Activated T-cell treated with anti-CD3 and anti-CD28 coated beads, Interleukin-2, amount 50 U/mL, for 24 hours (primary cell): ENCODE data around the gene PIGL.

Experiments
- DNase-seq: peaks from one replicate; pipeline ENCODE4 v3.0.0-alpha.2; 2020
- H3K27ac Mint-ChIP-seq: 2 replicates; pipeline ENCODE4 v1.8.0; 2020; ENCODE audit warnings: mild to moderate bottlenecking, mixed read lengths
- H3K27me3 Mint-ChIP-seq: 2 replicates; pipeline ENCODE4 v1.8.0; 2020; ENCODE audit warnings: mixed read lengths
- H3K36me3 Mint-ChIP-seq: 2 replicates; pipeline ENCODE4 v1.8.0; 2020; ENCODE audit warnings: low read depth, mixed read lengths
- H3K4me1 Mint-ChIP-seq: 2 replicates; pipeline ENCODE4 v1.8.0; 2020; ENCODE audit warnings: low read depth, mixed read lengths
- H3K4me3 Mint-ChIP-seq: 2 replicates; pipeline ENCODE4 v1.8.0; 2020; ENCODE audit warnings: mild to moderate bottlenecking, moderate library complexity, mixed read lengths
- H3K9me3 Mint-ChIP-seq: 2 replicates; pipeline ENCODE4 v1.8.0; 2020; ENCODE audit warnings: mixed read lengths

Gene PIGL

GRCh38 chr17:16247586-16247984, 30.6 kb downstream of the PIGL start:
- Mint-ChIP-seq H3K27ac (no peak overlapping the region), H3K4me1 (peaks cover 33% of the 10 kb centered on the region), H3K36me3 (peaks cover 53% of the 10 kb centered on the region), H3K9me3 (no peaks in the 10 kb centered on the region), H3K4me3 (no peak overlapping the region), H3K27me3 (no peaks in the 10 kb centered on the region)
- DNase-seq = no peak

- H3K9me3 Mint-ChIP-seq = no peaks in the 10 kb centered on the region
- no peak for DNase-seq
- peak overlapping the region; percentile 23 for H3K27ac Mint-ChIP-seq
- H3K27me3 Mint-ChIP-seq = no peaks in the 10 kb centered on the region
- peaks cover 17% of the 10 kb centered on the region for H3K4me1 Mint-ChIP-seq
- H3K36me3 Mint-ChIP-seq = peaks cover 63% of the 10 kb centered on the region
- H3K4me3 Mint-ChIP-seq = no peak overlapping the region
Measured at GRCh38 chr17:16250635-16251034, 33.6 kb downstream of the PIGL start.

DNA sequence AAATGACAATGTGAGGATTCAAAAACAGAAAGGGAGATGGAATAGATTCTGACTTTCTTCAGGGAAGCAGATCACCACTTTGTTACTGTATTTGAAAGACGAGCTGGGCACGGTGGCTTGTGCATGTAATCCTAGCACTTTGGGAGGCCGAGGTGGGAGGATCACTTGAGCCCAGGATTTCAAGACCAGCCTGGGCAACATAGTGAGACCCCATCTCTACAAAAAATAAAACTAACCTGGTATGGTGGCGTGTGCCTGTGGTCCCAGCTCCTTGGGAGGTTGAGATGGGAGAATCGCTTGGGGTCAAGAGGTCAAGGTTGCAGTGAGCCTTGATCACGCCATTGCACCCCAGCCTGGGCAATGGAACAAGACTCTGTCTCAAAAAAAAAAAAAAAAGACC, 34.0 kb downstream of the PIGL start:
- DNase-seq = no peak
- no peaks in the 10 kb centered on the region for H3K27me3 Mint-ChIP-seq
- H3K4me1 Mint-ChIP-seq = peaks cover 19% of the 10 kb centered on the region
- H3K4me3 Mint-ChIP-seq = no peak overlapping the region
- no peaks in the 10 kb centered on the region for H3K9me3 Mint-ChIP-seq
- H3K36me3 Mint-ChIP-seq = peaks cover 67% of the 10 kb centered on the region
- H3K27ac Mint-ChIP-seq = peak overlapping the region; percentile 23

GRCh38 chr17:16251556-16251955, 34.5 kb downstream of the PIGL start:
- H3K27me3 Mint-ChIP-seq = no peaks in the 10 kb centered on the region
- H3K4me1 Mint-ChIP-seq = peaks cover 19% of the 10 kb centered on the region
- H3K27ac Mint-ChIP-seq = peak overlapping the region; percentile 23
- no peaks in the 10 kb centered on the region for H3K9me3 Mint-ChIP-seq
- peaks cover 67% of the 10 kb centered on the region for H3K36me3 Mint-ChIP-seq
- H3K4me3 Mint-ChIP-seq = no peak overlapping the region
- DNase-seq = no peak

DNA sequence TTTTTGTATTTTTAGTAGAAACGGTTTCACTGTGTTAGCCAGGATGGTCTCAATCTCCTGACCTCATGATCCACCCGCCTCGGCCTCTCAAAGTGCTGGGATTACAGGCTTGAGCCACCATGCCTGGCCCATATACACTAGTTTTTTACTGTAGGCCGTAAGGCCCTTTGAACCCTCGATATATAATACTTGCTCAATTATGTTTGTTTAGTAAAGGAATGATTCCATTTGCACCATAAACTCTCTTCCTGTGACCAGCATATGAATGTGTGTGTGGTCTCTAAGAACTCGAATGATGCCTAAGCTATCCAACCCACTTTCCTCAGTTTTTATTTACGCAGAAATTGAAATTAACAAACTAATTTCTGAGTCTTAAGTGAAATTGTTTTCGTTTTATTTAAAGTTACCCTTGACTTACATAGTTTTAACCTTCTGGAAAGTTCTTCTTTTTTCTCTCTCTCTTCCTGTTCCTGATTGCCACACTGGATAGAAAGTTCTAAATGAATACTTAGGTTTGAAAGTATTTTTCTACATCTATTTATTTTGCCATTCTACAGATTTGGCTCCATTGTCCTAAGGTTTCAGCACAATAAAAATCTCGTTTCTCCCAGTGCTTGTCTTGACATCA, 37.9 kb downstream of the PIGL start:
- DNase-seq = no peak
- Mint-ChIP-seq H3K9me3 (no peaks in the 10 kb centered on the region), H3K27me3 (no peaks in the 10 kb centered on the region), H3K4me3 (no peak overlapping the region), H3K4me1 (peaks cover 16% of the 10 kb centered on the region), H3K27ac (no peak overlapping the region), H3K36me3 (peaks cover 58% of the 10 kb centered on the region)

DNA sequence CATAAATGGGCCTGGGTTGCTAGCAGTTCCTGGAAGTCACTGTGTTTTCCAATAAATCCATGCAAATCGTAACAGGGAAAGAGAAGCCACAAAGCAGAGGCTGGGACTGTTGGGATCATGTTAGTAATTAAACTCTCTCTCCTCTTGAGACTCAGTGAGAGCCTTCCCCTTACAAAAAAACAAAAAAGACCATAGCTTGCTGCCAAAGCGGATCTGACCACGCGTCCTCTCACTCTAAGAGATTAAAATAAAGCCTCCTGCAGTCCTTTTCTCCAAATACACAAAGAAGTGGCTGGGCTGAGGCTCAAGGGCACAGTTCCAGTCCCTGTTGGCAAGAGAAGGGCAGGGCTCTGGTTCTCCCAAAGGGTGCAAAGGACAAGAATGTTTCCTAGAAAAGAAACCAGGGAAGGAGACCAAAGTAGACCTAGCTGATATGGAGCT, 38.5 kb downstream of the PIGL start:
- H3K4me3 Mint-ChIP-seq = no peak overlapping the region
- no peaks in the 10 kb centered on the region for H3K27me3 Mint-ChIP-seq
- H3K4me1 Mint-ChIP-seq = peaks cover 13% of the 10 kb centered on the region
- H3K9me3 Mint-ChIP-seq = no peaks in the 10 kb centered on the region
- peaks cover 62% of the 10 kb centered on the region for H3K36me3 Mint-ChIP-seq
- no peak overlapping the region for H3K27ac Mint-ChIP-seq
- no peak for DNase-seq

GRCh38 chr17:16258901-16259300, 41.9 kb downstream of the PIGL start:
- no peaks in the 10 kb centered on the region for H3K9me3 Mint-ChIP-seq
- no peak overlapping the region for H3K4me3 Mint-ChIP-seq
- no peaks in the 10 kb centered on the region for H3K27me3 Mint-ChIP-seq
- H3K36me3 Mint-ChIP-seq = peaks cover 49% of the 10 kb centered on the region
- peaks cover 2% of the 10 kb centered on the region for H3K4me1 Mint-ChIP-seq
- no peak for DNase-seq
- H3K27ac Mint-ChIP-seq = no peak overlapping the region

DNA sequence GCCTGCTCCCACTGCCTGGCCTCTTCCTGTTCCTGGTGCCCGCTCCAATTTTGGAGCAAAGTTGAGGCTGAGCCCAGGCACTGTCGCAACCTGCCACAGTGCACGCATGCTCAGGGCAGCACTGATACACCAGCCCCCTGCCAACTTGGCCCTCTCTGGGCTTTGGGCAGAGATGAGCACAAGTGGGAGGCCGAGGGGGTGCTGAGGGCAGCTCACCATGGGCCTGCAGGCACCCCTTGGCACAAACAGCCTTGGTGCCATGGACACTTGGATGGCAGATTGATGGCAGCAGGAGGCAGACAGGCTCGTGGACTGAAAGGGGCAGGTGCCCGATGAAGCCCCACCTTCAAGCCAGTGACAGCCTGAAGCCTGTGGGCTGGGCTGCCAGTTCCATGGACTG, 42.9 kb downstream of the PIGL start:
- Mint-ChIP-seq H3K27me3 (no peaks in the 10 kb centered on the region), H3K4me1 (peaks cover 2% of the 10 kb centered on the region), H3K9me3 (no peaks in the 10 kb centered on the region), H3K36me3 (peaks cover 43% of the 10 kb centered on the region), H3K4me3 (no peak overlapping the region), H3K27ac (no peak overlapping the region)
- DNase-seq = no peak

GRCh38 chr17:16261049-16261448, 44.0 kb downstream of the PIGL start:
- DNase-seq = no peak
- Mint-ChIP-seq H3K27ac (no peak overlapping the region), H3K4me1 (peaks cover 2% of the 10 kb centered on the region), H3K36me3 (peaks cover 41% of the 10 kb centered on the region), H3K9me3 (no peaks in the 10 kb centered on the region), H3K27me3 (no peaks in the 10 kb centered on the region), H3K4me3 (no peak overlapping the region)

DNA sequence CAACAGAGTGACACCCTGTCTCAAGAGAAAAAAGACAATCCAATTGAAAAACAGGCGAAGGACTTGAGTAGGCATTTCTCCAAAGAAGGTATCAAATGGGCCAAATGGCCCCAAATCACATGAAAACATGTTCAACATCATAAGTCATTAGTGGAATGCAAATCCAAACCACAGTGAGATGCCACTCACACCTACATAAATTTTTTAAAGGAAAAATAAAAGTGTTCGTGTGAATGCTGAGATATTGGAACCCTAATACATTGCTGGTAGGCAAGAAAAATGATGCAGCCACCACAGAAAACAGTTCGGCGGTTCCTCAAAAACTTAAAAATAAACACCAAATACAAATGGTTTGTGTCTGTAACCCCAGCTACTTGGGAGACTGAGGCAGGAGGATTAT, 45.2 kb downstream of the PIGL start:
- H3K27me3 Mint-ChIP-seq = no peaks in the 10 kb centered on the region
- H3K36me3 Mint-ChIP-seq = peaks cover 42% of the 10 kb centered on the region
- no peak overlapping the region for H3K4me3 Mint-ChIP-seq
- H3K9me3 Mint-ChIP-seq = no peaks in the 10 kb centered on the region
- H3K4me1 Mint-ChIP-seq = peaks cover 9% of the 10 kb centered on the region
- no peak for DNase-seq
- H3K27ac Mint-ChIP-seq = no peak overlapping the region

GRCh38 chr17:16267174-16267573, 50.2 kb downstream of the PIGL start:
- Mint-ChIP-seq H3K27me3 (no peaks in the 10 kb centered on the region), H3K4me1 (peaks cover 27% of the 10 kb centered on the region), H3K27ac (peak overlapping the region; percentile 54), H3K4me3 (no peak overlapping the region), H3K36me3 (peaks cover 20% of the 10 kb centered on the region), H3K9me3 (no peaks in the 10 kb centered on the region)
- DNase-seq = no peak

GRCh38 chr17:16269658-16270057, 52.6 kb downstream of the PIGL start:
- Mint-ChIP-seq H3K27ac (peak overlapping the region; percentile 31), H3K9me3 (no peaks in the 10 kb centered on the region), H3K4me3 (no peak overlapping the region), H3K36me3 (peaks cover 29% of the 10 kb centered on the region), H3K4me1 (peaks cover 39% of the 10 kb centered on the region), H3K27me3 (no peaks in the 10 kb centered on the region)
- no peak for DNase-seq

- no peak overlapping the region for H3K27ac Mint-ChIP-seq
- peaks cover 7% of the 10 kb centered on the region for H3K9me3 Mint-ChIP-seq
- H3K4me3 Mint-ChIP-seq = no peak overlapping the region
- H3K36me3 Mint-ChIP-seq = peaks cover 37% of the 10 kb centered on the region
- no peaks in the 10 kb centered on the region for H3K27me3 Mint-ChIP-seq
- DNase-seq = no peak
- peaks cover 29% of the 10 kb centered on the region for H3K4me1 Mint-ChIP-seq
Measured at GRCh38 chr17:16272111-16272840, 55.3 kb downstream of the PIGL start.

DNA sequence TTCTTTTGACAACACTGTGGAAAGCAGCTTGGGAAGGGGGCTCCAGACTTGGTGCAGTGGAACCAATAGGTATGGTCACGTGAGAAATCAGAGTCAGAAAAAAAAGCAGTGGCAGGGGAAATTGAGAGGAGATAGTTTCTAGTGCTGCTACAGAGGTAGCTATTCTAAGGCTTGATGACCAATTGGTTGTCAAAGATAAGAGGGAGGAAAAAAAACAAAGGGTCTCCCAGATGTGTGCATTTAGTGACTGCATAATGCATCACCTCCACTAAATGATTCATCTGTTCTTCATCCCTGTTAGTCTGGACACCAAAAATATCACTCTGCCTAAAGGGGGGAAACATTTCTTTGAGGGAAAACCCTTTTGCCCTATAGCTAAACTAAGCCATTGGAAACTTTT, 56.5 kb downstream of the PIGL start:
- Mint-ChIP-seq H3K27ac (no peak overlapping the region), H3K9me3 (peaks cover 8% of the 10 kb centered on the region), H3K4me1 (peaks cover 17% of the 10 kb centered on the region), H3K27me3 (no peaks in the 10 kb centered on the region), H3K4me3 (no peak overlapping the region), H3K36me3 (peaks cover 49% of the 10 kb centered on the region)
- DNase-seq = no peak

DNA sequence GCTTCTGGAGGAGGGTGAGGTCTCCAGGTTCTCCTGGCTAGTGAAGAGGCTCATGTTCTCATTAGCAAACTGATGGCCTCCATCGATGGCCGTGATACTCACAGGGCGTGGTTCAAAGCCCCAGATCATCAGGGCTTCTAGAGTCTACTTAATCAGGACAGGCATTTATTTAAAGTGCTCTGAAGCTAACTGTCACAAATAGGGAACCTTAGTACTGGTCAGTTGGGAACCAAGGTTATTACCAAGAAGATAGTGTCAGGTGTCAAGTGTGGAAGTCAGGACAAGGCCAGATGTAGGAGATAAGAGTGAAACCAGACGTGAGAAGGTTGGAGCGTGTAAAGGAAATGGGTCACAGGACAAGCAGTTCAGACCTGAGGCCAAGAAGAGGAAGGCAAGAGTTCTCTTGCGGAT, 56.9 kb downstream of the PIGL start:
- peaks cover 12% of the 10 kb centered on the region for H3K9me3 Mint-ChIP-seq
- H3K4me1 Mint-ChIP-seq = peaks cover 17% of the 10 kb centered on the region
- no peaks in the 10 kb centered on the region for H3K27me3 Mint-ChIP-seq
- DNase-seq = no peak
- H3K36me3 Mint-ChIP-seq = peaks cover 54% of the 10 kb centered on the region
- H3K4me3 Mint-ChIP-seq = no peak overlapping the region
- no peak overlapping the region for H3K27ac Mint-ChIP-seq
